SW 1271 (cell line): ENCODE measurements around the gene TECR.

Experiments
- DNase-seq, 2 experiments: peaks; one replicate each; lab custom pipeline; 2025; lab: John Stamatoyannopoulos, UW

TECR gene

GRCh38 chr19:14510311-14511228 is 18.8 kb upstream of the TECR start:
- DNase-seq: no peak

GRCh38 chr19:14511229-14511593 is 18.2 kb upstream of the TECR start:
- no peak for DNase-seq

- DNase-seq: no peak
Measured at GRCh38 chr19:14512406-14512961, 16.9 kb upstream of the TECR start.

- DNase-seq: no peak
Measured at GRCh38 chr19:14514215-14514863, 15.1 kb upstream of the TECR start.

GRCh38 chr19:14515501-14516047 is 13.8 kb upstream of the TECR start:
- no peak for DNase-seq

- no peak for DNase-seq
Measured at GRCh38 chr19:14516048-14516534, 13.3 kb upstream of the TECR start.

- no peak for DNase-seq
Measured at GRCh38 chr19:14516746-14517438, 12.5 kb upstream of the TECR start.

GRCh38 chr19:14517446-14517839 is 12.0 kb upstream of the TECR start:
- no peak for DNase-seq

GRCh38 chr19:14517840-14518505 is 11.4 kb upstream of the TECR start, which contains the start of gene DNAJB1:
TSS of gene DNAJB1 (minus strand) at chr19:14518397. CDS start at chr19:14518349, 48 bp downstream.
- DNase-seq: peak; percentile 35 to 61

- no peak for DNase-seq
Measured at GRCh38 chr19:14519245-14519859, 10.0 kb upstream of the TECR start.

GRCh38 chr19:14519860-14520407 is 9.5 kb upstream of the TECR start:
- peak; percentile 70 to 72 for DNase-seq

- no peak for DNase-seq
Measured at GRCh38 chr19:14520543-14520942, 8.9 kb upstream of the TECR start.

- DNase-seq: no peak
Measured at GRCh38 chr19:14525729-14526128, 3.7 kb upstream of the TECR start.

GRCh38 chr19:14526423-14526822 is 3.0 kb upstream of the TECR start:
- no peak for DNase-seq

- DNase-seq: no peak
Measured at GRCh38 chr19:14528419-14529253, 758 bp upstream of the TECR start.

- DNase-seq: peak in 1 of 2 experiments; percentile 29
Measured at GRCh38 chr19:14530005-14530348, 583 bp downstream of the TECR start.

GRCh38 chr19:14530506-14530905 is 1.1 kb downstream of the TECR start:
- no peak for DNase-seq

- DNase-seq: no peak
Measured at GRCh38 chr19:14533450-14533849, 4.1 kb downstream of the TECR start.

- DNase-seq: peak; percentile 42 to 48
Measured at GRCh38 chr19:14536926-14537692, 7.7 kb downstream of the TECR start.
